Measurements from ENCODE around the gene HEATR1.

HEATR1 gene

DNA sequence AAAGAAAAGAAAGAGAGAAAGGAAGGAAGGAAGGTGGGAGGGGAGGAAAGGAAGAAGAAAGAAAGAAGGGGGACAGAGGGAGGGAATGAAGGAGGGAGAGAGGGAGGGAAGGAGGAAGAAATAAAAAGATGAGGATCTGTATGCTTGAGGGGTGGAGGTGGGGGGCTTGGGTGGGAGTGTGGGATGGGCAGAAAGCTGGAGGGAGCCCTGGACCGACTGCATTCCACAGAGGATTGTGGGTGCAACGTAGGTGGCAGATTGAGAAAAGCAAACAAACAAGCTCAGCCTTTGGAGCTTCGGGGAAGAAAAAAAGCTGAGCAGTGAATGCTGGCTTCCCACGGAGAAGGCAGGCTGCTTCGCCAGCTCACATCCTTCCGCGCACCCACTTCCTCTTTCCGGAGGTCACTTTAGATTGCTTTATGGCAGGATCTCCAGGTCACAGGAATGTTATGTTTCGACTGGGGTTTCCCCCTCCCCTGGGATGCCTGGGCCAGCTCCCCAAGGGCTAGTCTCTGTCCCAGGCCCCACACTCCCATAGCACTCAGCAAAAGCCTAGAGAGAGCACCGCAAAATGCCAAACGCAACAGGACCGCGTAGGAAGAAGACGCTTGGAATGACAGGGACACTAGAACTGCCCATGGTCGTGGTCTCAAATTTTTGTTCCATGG, 101.2 kb downstream of the HEATR1 start:
- Histone ChIP-seq H3K4me1 (ENCODE audit: control insufficient read depth, insufficient read depth, low read length) (no peaks in the 10 kb centered on the region), H3K36me3 (ENCODE audit: control insufficient read depth, insufficient read depth, low read length) (no peaks in the 10 kb centered on the region), H3K4me3 (ENCODE audit: low read depth, low read length) (no peak overlapping the region), H3K9me3 (ENCODE audit: control insufficient read depth, insufficient read depth, low read length) (no peaks in the 10 kb centered on the region), H3K27me3 (ENCODE audit: control insufficient read depth, insufficient read depth, low read length) (no peaks in the 10 kb centered on the region), H3K9ac (ENCODE audit: low read depth, low read length) (no peak overlapping the region)

DNA sequence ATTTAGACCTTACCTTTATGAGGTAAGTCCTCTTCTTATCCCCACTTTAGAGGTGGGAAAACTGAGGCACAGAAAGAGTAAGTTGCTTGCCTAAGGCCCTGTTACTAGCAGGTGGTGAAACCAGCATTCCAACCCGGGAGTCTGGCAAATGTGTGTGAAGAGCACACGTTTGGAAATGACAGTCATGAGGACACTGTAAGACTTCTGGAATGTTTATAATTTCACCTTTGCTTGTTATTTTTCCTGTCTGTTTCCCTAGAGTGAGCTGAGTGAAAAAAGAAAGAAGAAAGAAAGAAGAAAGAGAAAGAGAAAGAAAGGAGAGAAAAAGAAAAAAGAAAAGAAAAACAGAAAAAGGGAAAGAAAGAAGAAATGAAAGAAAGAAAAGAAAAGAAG, 101.7 kb downstream of the HEATR1 start:
- Histone ChIP-seq H3K9me3 (ENCODE audit: control insufficient read depth, insufficient read depth, low read length) (no peaks in the 10 kb centered on the region), H3K27me3 (ENCODE audit: control insufficient read depth, insufficient read depth, low read length) (no peaks in the 10 kb centered on the region), H3K36me3 (ENCODE audit: control insufficient read depth, insufficient read depth, low read length) (no peaks in the 10 kb centered on the region), H3K9ac (ENCODE audit: low read depth, low read length) (no peak overlapping the region), H3K4me1 (ENCODE audit: control insufficient read depth, insufficient read depth, low read length) (no peaks in the 10 kb centered on the region), H3K4me3 (ENCODE audit: low read depth, low read length) (no peak overlapping the region)

DNA sequence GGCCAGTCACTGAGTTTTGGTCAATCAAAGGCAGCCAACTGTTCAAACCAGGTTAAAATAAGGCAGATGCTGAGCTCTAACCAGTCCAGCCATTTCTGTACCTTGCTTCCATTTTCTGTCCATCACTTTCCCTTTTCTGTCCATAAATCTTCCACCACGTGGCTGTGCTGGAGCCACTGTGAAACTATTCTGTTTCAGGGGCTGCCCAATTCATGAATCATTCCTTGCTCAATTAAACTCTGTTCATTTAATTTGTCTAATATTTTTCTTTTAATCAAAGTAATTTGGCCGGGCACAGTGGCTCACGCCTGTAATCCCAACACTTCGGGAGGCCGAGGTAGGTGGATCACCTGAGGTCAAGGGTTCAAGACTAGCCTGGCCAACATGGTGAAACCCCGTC, 103.2 kb downstream of the HEATR1 start:
- no peak overlapping the region for H3K4me3 ChIP-seq (ENCODE audit: low read depth, low read length)
- no peaks in the 10 kb centered on the region for H3K4me1 ChIP-seq (ENCODE audit: control insufficient read depth, insufficient read depth, low read length)
- no peak overlapping the region for H3K9ac ChIP-seq (ENCODE audit: low read depth, low read length)
- H3K27me3 ChIP-seq (ENCODE audit: control insufficient read depth, insufficient read depth, low read length): no peaks in the 10 kb centered on the region
- H3K36me3 ChIP-seq (ENCODE audit: control insufficient read depth, insufficient read depth, low read length): no peaks in the 10 kb centered on the region
- H3K9me3 ChIP-seq (ENCODE audit: control insufficient read depth, insufficient read depth, low read length): no peaks in the 10 kb centered on the region
